MM.1S (cell line): ENCODE data around the gene KCNQ5.

Experiments
- CTCF ChIP-seq: fragments of 300-600 bp; sonication (generic); IDR thresholded peaks from 2 replicates; pipeline ENCODE4 v1.5.1; 2016; ENCODE audit warnings: antibody characterized with exemption, low read length, mixed read lengths
- EZH2 ChIP-seq: fragments of 300-600 bp; sonication (generic); optimal IDR thresholded peaks from 2 replicates; pipeline ENCODE3; 2017; ENCODE audit warnings: low read depth, mild to moderate bottlenecking, antibody characterized with exemption, low read length, mixed read lengths

- TF ChIP-seq CTCF, result no peak
- no peak for TF ChIP-seq EZH2
Measured at GRCh38 chr6:72746276-72746675, 124.4 kb downstream of the KCNQ5 start.
